Measurements from ENCODE around the gene C11orf97.
"Not testable (repeated sequence)": the region's sequence is repeated elsewhere in the genome, so short reads cannot be mapped to it uniquely, and the experiment has no call there.

Gene C11orf97

GRCh38 chr11:94525546-94526324, 13.5 kb downstream of the C11orf97 start:
- DNase-seq, result peak; percentile 85

- DNase-seq, result no peak
Observed at GRCh38 chr11:94526645-94527438, 14.6 kb downstream of the C11orf97 start.

- no peak for DNase-seq
Observed at GRCh38 chr11:94528551-94528950, 16.3 kb downstream of the C11orf97 start.

- no peak for DNase-seq
Observed at GRCh38 chr11:94532211-94532610, 19.9 kb downstream of the C11orf97 start.

GRCh38 chr11:94533206-94533605, 20.9 kb downstream of the C11orf97 start:
- DNase-seq, result no peak

GRCh38 chr11:94533696-94534630, 21.7 kb downstream of the C11orf97 start:
- DNase-seq, result no peak

DNA sequence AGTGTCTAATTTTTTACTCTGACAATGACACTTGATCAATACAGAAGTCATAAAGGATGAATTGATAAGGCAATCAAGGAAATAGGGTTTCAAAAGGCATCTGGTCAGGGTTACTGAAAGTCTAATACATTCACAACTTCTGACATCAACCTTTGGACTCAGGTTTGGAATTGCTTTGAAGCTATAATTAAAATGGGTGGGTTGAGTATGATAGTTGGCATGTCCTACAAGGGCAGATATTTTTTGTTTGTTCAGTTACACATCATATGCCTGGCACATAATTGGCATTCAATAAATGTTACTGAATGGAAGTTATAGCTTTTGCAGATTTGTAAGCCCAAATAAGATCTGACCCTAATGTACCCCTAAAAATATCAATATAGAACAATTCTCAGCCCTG, 24.1 kb downstream of the C11orf97 start:
- no peak for DNase-seq

DNA sequence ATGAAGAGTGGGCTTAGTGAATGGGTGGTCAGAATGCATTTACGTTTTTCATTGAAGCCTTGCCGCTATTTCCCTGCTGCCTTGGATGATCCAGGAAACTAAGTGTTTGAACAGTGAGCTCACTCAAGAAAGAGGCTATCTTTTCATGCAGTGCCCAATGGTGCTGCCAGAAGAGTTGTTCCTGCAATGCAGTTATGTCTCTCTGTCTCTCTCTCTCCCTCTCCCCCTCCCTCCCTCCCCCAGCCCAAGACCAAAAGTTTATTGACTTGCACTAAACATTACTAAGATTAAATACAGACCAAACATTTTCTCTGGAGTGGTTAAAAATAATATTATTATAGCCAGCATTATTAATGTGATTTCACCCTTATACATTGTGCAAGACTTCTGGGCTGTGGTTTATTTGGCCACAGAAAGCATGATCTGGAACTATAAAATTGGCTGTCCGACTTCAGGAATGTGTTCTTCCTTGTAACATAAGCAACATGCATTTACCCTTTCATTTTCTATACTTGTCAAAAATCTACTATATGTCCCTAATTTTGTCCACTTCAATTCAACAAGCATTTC, 24.9 kb downstream of the C11orf97 start:
- DNase-seq, result no peak

GRCh38 chr11:94539420-94539819, 27.2 kb downstream of the C11orf97 start:
- DNase-seq, result no peak

GRCh38 chr11:94543695-94544645, 31.7 kb downstream of the C11orf97 start, which contains the start of gene FUT4:
Gene FUT4 (plus strand): TSS chr11:94543921. CDS start chr11:94544134, 213 bp downstream.
- peak; percentile 93 for DNase-seq

- DNase-seq, result peak; percentile 72
Observed at GRCh38 chr11:94544646-94545263, 32.5 kb downstream of the C11orf97 start.

DNA sequence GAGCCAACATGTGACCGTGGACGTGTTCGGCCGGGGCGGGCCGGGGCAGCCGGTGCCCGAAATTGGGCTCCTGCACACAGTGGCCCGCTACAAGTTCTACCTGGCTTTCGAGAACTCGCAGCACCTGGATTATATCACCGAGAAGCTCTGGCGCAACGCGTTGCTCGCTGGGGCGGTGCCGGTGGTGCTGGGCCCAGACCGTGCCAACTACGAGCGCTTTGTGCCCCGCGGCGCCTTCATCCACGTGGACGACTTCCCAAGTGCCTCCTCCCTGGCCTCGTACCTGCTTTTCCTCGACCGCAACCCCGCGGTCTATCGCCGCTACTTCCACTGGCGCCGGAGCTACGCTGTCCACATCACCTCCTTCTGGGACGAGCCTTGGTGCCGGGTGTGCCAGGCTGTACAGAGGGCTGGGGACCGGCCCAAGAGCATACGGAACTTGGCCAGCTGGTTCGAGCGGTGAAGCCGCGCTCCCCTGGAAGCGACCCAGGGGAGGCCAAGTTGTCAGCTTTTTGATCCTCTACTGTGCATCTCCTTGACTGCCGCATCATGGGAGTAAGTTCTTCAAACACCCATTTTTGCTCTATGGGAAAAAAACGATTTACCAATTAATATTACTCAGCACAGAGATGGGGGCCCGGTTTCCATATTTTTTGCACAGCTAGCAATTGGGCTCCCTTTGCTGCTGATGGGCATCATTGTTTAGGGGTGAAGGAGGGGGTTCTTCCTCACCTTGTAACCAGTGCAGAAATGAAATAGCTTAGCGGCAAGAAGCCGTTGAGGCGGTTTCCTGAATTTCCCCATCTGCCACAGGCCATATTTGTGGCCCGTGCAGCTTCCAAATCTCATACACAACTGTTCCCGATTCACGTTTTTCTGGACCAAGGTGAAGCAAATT, 33.3 kb downstream of the C11orf97 start:
- DNase-seq, result peak; percentile 9

DNA sequence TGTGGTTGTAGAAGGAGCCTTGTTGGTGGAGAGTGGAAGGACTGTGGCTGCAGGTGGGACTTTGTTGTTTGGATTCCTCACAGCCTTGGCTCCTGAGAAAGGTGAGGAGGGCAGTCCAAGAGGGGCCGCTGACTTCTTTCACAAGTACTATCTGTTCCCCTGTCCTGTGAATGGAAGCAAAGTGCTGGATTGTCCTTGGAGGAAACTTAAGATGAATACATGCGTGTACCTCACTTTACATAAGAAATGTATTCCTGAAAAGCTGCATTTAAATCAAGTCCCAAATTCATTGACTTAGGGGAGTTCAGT, 33.9 kb downstream of the C11orf97 start:
- DNase-seq, result no peak

- DNase-seq, result peak; percentile 46
Observed at GRCh38 chr11:94546886-94547285, 34.6 kb downstream of the C11orf97 start.

- DNase-seq, result no peak
Observed at GRCh38 chr11:94549146-94549545, 36.9 kb downstream of the C11orf97 start.

DNA sequence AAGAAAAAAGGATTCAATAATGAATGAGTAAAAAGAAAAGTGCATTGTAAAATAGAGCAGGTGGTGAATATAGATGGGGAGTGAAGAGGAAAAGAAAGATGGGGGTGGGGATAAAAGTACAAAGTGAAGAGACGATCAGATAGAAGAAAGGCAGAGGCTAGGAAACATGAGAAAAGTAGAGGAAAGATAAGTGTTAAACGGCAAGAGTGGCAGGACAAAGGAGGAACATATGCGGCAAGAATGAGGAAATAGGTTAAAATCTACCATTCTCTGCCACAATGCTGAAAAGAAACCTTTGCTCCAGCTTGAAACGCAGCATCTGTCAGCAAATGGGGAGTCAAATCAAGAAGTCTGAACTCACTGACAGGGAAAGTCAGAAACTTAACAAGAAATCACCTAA, 38.3 kb downstream of the C11orf97 start:
- no peak for DNase-seq

DNA sequence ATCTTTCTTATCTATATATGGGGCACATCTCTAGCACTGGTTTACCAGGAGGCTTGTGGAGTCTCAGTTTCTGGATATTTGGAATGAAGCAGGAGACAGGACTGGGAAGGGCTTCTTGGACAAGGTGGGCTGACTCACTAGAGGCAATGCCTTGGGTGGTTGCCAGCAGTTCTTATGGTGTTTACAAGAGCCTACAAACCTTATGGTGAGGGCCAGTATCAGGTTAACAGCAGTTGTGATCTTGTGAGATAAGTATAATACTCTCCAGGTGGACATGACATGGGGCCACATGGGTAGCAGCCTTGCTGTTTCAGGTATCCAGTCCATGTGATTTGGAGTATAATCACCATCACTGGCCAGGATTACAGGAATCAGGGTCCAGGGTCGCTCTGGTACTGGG, 41.7 kb downstream of the C11orf97 start:
- no peak for DNase-seq

DNA sequence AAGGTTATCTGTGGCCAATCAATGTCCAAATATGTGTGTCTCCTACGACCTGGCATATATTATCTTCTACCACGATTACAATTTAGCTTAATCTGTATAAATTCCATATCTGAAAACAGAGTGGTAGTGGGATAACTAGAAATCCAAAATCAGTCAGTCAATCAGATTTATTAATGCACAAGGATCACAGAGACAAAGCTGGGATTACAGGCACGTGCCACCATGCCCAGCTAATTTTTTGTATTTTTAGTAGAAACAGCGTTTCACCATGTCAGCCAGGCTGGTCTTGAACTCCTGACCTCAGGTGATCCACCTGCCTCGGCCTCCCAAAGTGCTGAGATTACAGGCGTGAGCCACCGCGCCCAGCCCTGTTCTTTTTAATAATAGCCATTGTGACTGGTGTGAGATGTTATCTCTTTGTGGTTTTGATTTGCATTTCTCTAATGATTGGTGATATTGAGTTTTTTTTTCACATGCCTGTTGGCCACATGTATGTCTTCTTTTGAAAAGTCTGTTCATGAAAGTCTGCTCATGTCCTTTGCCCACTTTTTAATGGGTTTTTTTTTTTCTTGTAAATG, 43.6 kb downstream of the C11orf97 start:
- DNase-seq, result not testable (repeated sequence)

DNA sequence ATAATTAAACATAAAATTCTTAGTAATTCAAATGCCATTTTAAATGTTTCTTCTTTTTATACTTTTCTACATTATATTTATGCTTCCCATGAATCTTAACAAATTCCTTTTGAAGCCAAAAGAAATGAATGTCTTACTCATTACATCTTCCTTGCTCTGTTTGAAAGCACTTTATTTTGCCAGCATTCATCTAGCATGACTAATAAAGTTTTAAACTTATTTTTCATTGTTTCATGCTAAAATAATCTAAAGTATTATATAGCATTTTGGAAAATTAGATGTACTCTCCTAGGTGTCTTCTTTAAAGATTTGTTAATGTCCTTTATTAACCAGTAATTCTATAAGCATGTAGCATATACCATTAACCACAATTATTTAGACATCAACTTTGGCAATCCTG, 45.2 kb downstream of the C11orf97 start:
- no peak for DNase-seq

DNA sequence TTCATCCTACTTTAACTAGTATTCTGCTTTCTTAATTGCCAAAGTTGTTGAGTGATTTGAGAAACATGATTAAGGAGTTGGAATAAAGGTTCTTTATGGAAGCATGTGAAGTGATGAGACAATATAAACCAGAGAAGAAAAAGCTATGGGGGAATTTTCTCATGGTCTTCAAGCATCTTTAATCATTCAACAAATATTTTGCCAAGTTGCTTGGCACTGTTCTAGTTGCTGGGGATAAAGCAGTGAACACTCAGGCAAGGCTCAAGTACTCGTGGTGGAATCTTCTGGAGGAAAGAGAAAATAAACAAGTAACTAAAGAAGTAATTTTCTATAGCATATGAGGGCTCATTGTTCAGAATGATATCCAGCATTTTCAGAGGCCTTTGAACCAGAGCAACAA, 45.7 kb downstream of the C11orf97 start:
- no peak for DNase-seq

Measured in eye (tissue), 1 donor.